CMK (cell line): ENCODE measurements around the gene PRRT3.

Source experiments
- DNase-seq: peaks from one replicate; pipeline ENCODE4 v3.0.0-alpha.2; 2010; ENCODE audit warnings: low read depth

The PRRT3 gene

DNA sequence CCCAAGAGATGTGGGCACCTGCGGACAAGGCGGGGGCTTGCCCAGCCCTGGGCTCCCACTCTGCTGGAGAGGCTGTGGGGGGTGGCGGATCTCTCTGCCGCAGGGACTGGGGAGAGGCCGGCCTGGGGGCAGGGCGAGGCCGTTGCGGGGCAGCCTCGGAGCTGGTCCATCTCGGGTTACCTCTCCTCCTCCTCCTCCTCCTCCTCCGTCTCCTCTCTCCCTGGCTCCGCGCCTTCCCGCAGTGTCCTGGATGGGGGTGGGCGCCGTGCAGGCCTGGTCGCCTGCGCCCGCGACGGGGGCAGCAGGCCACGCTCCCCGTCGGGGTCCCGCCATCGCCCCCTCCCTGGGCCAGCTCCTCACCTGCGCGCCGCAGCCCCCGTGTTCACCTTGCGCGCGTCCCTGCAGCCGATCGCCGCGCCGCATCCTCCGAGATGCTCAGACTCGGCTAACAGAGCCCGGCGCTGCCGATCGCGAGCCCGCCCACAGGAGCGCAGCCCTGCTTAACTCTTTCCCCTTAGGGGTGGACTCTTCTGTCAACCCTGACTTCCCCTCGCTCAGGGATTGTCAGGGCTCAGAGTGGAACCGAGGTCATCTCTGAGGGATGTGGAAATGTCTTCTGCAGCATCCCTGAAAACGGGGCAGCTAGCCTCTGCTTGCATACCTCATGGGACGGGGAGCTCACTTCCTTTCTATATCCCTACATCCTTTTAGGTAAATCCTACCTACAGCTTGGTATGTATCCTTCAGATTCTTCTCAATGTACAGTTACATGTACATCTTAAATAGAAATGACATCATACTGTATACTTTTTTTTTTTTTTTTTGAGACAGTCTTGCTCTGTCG is at the start of gene PRRT3:
Gene PRRT3 (minus strand): TSS at position 447 of the 844 bp plus-strand sequence. CDS start 2,293 bp downstream, outside the sequence.
- no peak for DNase-seq

GRCh38 chr3:10000686-10001085 is 48.5 kb upstream of the PRRT3 start:
- no peak for DNase-seq

DNA sequence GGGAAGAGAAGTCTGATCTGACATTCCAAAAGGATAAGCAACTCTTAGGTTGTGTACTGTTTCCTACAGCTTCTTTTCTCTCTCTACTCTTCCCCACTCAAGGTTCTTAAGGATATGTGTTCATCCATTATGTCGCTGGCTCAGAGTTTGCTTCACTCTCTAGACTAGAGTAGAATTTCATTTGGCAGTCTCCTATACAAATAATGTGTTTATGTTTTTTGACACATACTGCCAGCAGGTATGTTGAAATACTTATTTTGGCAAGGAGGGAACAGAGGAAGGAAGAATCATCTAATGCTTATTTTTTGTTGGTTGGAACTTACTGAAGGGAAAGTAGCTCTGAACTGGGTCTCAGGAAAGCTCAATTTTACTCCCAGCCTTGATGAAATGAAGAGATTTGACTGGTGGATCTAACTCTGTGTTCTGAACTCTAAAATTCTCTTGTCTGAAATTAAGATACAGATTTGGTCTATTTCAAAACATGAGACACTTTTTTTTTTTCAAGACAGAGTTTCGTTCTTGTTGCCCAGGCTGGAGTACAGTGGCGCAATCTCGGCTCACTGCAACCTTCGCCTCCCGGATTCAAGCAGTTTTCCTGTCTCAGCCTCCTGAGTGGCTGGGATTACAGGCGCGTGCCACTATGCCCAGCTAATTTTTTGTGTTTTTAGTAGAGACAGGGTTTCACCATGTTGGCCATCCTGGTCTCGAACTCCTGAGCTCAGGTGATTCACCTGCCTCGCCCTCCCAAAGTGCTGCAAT is 42.1 kb upstream of the PRRT3 start:
- no peak for DNase-seq

DNA sequence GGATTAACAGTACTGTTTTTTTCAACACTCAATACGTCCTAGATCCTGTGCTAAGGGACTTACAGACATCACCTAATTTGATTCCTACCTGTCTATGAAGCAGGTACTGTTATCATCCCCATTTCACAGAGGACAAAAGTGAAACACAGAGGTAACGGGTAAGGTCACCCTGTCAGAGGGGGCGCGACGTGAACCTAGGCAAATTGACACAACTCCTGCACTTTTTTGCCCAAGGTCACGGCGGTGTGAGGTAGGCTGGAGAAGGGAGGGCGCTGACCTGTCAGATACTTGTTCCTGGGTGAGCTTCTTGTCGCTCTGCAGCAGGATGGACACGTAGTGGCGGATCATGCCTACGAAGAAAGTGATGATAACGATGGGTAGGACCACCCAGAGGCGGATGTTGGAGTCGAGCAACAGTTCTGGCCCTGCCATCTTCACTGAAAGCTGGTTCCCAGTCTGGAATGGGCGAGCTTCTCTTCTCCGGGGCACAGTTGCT is 34.1 kb upstream of the PRRT3 start:
- DNase-seq: no peak

GRCh38 chr3:9980251-9980650 is 28.0 kb upstream of the PRRT3 start:
- no peak for DNase-seq

DNA sequence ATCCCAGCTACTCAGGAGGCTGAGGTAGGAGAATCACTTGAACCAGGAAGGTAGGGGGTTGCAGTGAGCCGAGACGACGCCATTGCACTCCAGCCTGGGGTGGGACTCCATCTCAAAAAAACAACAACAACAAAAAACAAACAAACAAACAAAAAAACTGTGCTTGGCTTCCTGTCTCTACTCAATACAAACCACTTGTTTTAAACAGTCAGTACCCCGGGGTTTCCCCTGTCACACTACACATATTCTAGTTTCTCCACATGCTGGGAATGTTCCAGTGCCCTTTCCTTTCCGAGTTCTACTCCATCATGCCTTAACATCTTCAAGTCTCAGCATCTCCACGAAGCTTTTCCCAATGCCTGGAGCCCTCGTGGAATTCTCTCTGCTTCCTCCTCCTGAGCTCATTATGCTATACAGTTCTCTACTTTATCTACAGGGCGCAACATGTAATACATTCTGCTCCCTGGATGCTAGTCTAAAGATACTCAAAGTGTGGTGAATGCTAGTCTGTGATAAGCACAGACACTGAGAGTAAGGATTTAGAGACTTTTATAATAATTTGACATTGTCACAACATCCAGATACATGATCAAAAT is 26.6 kb upstream of the PRRT3 start:
- DNase-seq: no peak

DNA sequence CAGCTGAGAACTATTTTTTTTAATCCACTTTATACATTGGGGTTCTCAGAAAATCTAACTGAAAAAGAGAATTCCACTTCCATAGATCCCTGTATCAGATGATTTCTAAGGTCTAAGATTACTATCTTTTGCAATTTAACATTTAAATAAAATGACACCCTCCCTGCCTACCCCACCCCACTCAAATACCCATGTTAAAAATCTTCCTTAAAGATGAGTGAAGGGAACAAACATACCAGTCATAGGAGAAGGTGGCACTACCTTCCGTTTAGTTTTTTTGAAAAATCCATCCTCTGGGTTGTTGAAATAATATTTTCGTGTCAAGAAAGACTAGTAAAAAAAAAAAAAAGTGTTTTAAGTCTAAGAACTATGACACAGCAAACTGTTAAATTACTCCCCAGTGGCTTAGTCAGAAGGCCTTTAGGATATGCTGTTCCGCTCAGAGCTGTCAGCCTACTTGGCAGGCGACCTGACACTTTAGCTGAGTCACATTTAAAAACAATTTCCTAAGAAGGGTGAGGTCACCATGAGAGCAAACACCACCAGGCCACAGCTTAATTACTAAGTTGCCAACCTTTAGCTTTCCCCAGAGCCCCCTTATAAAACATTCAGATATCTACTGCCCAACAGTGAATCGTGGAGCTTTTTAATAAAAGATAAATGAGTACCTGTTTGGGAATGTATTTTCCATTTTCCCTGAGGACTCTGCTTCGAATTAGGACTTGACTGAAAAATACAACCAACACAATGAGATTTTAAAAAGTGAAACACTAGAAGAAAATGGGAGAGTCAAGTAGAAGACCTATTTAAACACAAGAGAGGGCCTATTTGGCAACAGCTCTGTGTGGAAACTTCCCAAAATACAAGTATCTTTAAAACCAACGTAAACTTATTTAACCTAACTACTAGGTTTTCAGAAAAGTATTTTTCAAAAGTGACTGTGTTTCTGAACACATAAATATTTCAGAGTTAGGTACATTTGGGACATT is 24.8 kb upstream of the PRRT3 start:
- DNase-seq: peak; percentile 69

GRCh38 chr3:9970020-9970652 is 17.9 kb upstream of the PRRT3 start:
- no peak for DNase-seq

GRCh38 chr3:9969632-9970019 is 17.4 kb upstream of the PRRT3 start:
- DNase-seq: no peak

DNA sequence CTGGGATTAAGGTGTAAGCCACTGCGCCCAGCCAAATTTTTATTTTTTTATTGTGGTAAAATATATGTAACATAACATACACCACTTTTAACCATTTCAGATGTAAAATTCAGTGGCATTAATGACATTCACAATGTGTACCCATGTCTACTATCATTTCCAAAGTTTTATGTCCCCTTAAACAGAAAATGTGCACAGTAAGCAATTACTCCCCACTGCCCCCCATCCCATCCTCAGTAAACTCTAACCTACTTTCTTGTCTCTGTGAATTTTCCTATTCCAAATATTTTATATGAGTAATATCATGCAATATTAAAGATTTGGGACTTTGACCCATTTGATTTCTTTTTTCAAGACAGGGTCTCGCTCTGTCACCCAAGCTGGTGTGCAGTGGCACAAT is 14.6 kb upstream of the PRRT3 start:
- DNase-seq: no peak

- DNase-seq: no peak
Measured at GRCh38 chr3:9965200-9965875, 13.1 kb upstream of the PRRT3 start.

DNA sequence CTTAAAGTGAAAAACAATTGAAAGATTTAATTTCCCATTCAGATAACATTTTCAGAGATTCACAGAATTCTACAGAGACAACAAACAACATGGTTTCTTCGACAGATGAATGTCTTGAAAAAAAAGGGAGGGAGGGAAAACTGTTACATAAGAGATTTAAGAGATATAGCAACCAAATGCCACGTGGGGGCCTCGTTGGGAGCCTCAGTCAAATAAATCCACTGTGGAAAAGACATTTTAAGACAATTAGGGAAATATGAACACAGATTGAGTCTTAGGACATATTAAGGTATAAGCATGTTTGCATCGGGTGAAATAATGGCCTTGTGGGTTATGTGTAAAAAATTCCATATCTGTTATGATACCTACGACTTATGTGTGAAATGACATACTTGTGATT is 5.0 kb upstream of the PRRT3 start:
- DNase-seq: no peak

DNA sequence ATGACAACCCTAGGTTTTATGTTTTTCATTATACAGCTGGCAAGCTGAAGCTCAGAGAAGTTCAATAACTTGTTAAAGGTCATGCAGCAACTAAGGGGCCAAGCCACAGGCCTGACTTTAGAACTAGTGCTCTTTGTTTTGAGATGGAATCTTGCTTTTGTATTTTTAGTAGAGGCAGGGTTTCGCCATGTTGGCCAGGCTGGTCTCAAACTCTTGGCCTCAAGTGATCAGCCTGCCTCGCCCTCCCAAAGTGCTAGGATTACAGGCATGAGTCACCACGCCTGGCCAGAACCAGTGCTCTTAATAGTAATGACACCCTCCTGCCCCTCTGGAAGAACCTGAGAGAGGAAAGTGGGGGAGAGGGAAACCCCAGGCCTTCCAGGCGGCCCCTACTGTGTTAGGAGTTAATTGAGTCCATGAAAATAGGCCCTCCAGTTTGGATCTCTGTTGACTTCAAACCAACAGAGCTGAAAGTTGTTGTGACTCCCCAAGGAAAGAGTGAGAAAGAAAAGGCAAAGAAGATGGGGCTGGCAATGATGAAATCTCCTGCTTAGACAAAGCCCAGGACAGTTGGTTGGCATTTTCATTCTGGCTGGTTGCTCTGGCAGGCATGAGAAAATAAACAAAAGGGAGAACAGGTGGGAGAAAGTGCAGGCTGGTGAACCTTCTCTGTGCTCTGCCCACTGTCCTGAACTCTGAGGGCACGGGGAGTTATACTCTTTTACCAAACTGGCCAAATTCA is 3.6 kb upstream of the PRRT3 start:
- no peak for DNase-seq

- DNase-seq: no peak
Measured at GRCh38 chr3:9955067-9955502, 2.9 kb upstream of the PRRT3 start.

- DNase-seq: no peak
Measured at GRCh38 chr3:9951598-9951961, 628 bp downstream of the PRRT3 start.

DNA sequence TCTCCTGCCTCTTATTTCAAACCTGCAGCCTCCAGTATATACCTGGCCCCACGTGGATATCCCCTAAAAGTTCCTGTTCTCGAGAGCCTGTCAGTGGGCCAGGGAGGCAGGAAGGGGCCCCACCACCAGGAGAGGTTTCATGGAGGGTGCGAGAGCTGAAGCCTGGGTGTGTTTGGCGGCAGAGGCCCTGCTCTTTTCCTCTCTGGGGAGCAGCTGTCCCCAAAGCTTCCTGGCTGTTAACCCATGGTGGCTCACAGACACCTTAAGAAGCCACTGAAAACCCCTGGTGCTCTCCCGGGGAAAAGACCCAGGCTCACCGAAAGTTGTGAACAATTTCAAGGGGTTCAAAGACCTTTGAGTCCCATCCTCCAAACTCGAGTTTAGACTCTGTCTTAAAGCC is 1.1 kb downstream of the PRRT3 start:
- no peak for DNase-seq

DNA sequence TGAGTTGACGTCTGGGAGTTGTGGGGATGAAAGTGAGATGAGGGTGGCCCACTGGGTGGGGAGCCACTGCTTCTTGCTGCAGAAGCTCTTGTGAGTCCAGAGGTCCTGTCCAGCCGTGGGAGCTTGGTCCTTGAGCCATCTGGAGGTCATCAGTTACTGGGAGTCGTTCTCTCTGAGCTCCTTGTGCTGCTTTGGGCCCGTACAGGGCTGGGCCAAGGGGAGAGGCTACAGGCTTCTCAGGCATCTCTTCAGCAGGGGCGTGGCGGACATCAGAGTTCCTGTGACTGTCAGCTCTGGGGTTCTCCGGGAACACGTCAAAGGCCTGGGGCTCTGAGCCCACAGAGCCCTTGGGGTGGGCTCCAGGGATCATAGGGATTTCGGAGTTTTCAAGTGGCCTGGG is 2.6 kb downstream of the PRRT3 start:
- DNase-seq: no peak

DNA sequence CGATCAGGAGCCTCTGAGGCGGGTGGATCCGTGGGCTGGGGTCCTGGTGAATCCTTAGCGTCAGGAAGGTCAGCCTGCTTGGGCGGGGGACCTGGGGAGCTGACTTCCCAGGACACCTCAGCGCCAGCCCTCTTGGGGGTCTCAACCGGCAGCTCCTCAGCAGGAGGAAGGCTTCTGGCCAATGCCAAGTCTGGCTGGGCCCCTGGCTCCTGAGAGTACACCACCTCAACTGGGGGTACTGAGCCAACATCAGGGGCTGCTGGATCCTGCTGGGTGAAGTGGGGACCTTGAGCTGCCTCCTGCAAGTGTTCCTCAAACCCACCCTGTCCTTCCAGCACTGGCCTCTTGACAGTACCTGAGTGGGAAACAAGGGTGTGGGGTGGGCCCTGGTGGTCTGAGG is 3.1 kb downstream of the PRRT3 start:
- no peak for DNase-seq

DNA sequence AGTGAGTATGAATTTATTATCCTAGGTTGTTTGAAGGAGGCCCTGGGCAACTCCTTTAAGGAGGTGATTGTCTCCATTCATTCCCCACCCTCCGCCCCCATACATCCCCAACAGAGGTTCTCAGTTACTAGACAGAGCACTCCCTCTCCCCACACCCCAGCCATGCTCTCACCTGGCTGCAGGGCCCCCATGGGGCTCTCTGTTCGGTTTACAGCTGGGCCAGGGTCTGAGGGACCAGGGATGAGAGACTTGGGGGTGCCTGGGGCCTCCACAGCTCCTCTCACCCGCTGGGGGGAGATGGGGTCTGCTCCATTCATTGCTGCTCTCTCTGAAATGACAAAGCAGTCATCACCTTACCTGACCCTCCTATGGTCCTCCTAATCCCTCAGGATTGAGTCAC is 3.6 kb downstream of the PRRT3 start:
- DNase-seq: no peak
